CD14-positive monocyte (primary cell): Measurements from ENCODE around the gene RGS7. TPM values are rescaled to one million over a fixed set of nuclear protein-coding genes. Genes with fewer than 3 reads are reported as not detected.

Source experiments
- DNase-seq, 3 donors: peaks; one replicate each; pipeline ENCODE4 v3.0.0-alpha.2; 2011 to 2022
- H2AFZ ChIP-seq: 2 replicates; pipeline ENCODE4 v1.6.0; 2012; ENCODE audit warnings: mild to moderate bottlenecking, low read depth, low read length, inconsistent platforms; ENCODE audit not compliant: insufficient read depth, poor library complexity, severe bottlenecking
- H3K27ac ChIP-seq, 2 donors: 1 replicate in 1 of 2; 2 replicates in 1 of 2; pipeline ENCODE4 v1.5.1; 2012 to 2013; ENCODE audit warnings: low read length in 2 of 2, control low read depth in 1 of 2, inconsistent platforms in 1 of 2, low read depth in 1 of 2, mild to moderate bottlenecking in 1 of 2
- H3K27me3 ChIP-seq, 2 donors: one replicate each; pipeline versions ENCODE4 v1.6.0 to v1.6.1; 2011 to 2013; ENCODE audit warnings: low read length in 2 of 2; ENCODE audit not compliant: control insufficient read depth in 2 of 2, insufficient read depth in 2 of 2
- H3K36me3 ChIP-seq, 2 donors: replicated peaks in 1 of 2; 1 replicate in 1 of 2; 2 replicates in 1 of 2; pipeline versions ENCODE4 v1.5.1 to v1.6.1; 2012 to 2013; ENCODE audit warnings: low read length in 2 of 2, control low read depth in 1 of 2, inconsistent platforms in 1 of 2, mild to moderate bottlenecking in 1 of 2; ENCODE audit not compliant: insufficient read depth in 2 of 2, control insufficient read depth in 1 of 2
- H3K4me1 ChIP-seq, 2 donors: 1 replicate in 1 of 2; 2 replicates in 1 of 2; pipeline versions ENCODE4 v1.5.1 to v1.6.1; 2012 to 2013; ENCODE audit warnings: low read length in 2 of 2, control low read depth in 1 of 2, inconsistent platforms in 1 of 2, mild to moderate bottlenecking in 1 of 2, moderate library complexity in 1 of 2; ENCODE audit not compliant: insufficient read depth in 2 of 2, control insufficient read depth in 1 of 2
- H3K4me2 ChIP-seq: replicated peaks from 2 replicates; pipeline ENCODE3; 2012; ENCODE audit warnings: low read length, moderate library complexity, mild to moderate bottlenecking; ENCODE audit not compliant: poor library complexity, severe bottlenecking; ENCODE audit errors: extremely low read depth
- H3K4me3 ChIP-seq, 3 experiments: fragments of 200-600 bp in 1 of 3; sonication (generic) in 1 of 3; replicated peaks in 1 of 3; 1 replicate in 2 of 3; 2 replicates in 1 of 3; pipeline ENCODE4 v1.5.1; 2011 to 2013; ENCODE audit warnings: low read length in 3 of 3, mild to moderate bottlenecking in 3 of 3, control low read depth in 2 of 3, low read depth in 2 of 3, inconsistent platforms in 1 of 3, moderate library complexity in 1 of 3
- H3K79me2 ChIP-seq: 2 replicates; pipeline ENCODE4 v1.6.0; 2012; ENCODE audit warnings: mild to moderate bottlenecking, control low read depth, inconsistent platforms, low read length, moderate library complexity; ENCODE audit not compliant: insufficient read depth
- H3K9ac ChIP-seq: 2 replicates; pipeline ENCODE4 v1.6.0; 2017; ENCODE audit warnings: low read length, mild to moderate bottlenecking; ENCODE audit not compliant: insufficient read depth, poor library complexity, severe bottlenecking
- H3K9me3 ChIP-seq, 2 donors: replicated peaks in 1 of 2; 1 replicate in 1 of 2; 2 replicates in 1 of 2; pipeline versions ENCODE4 v1.5.1 to v1.6.1; 2012 to 2013; ENCODE audit warnings: low read length in 2 of 2, control low read depth in 1 of 2; ENCODE audit not compliant: control insufficient read depth in 1 of 2, insufficient read depth in 1 of 2
- H4K20me1 ChIP-seq: 2 replicates; pipeline ENCODE4 v1.6.0; 2012; ENCODE audit warnings: mild to moderate bottlenecking, low read length, control low read depth, moderate library complexity; ENCODE audit not compliant: insufficient read depth
- H3K27ac Mint-ChIP-seq, 7 donors: one replicate each; pipeline ENCODE4 v1.8.0; 2020; ENCODE audit warnings: mild to moderate bottlenecking in 7 of 7, mixed read lengths in 7 of 7, moderate library complexity in 6 of 7, inconsistent platforms in 2 of 7
- H3K27me3 Mint-ChIP-seq, 3 donors: one replicate each; pipeline ENCODE4 v1.8.0; 2021 to 2022; ENCODE audit warnings: low read depth in 3 of 3, mild to moderate bottlenecking in 3 of 3, mixed read lengths in 3 of 3, moderate library complexity in 3 of 3, inconsistent platforms in 1 of 3
- H3K36me3 Mint-ChIP-seq, 2 donors: one replicate each; pipeline ENCODE4 v1.8.0; 2020; ENCODE audit warnings: mixed read lengths in 2 of 2, inconsistent platforms in 1 of 2, mild to moderate bottlenecking in 1 of 2
- H3K4me1 Mint-ChIP-seq: one replicate; pipeline ENCODE4 v1.8.0; 2020; ENCODE audit warnings: mild to moderate bottlenecking, mixed read lengths
- H3K4me3 Mint-ChIP-seq, 2 donors: one replicate each; pipeline ENCODE4 v1.8.0; 2020; ENCODE audit warnings: mild to moderate bottlenecking in 2 of 2, mixed read lengths in 2 of 2, moderate library complexity in 1 of 2
- H3K9me3 Mint-ChIP-seq, 7 donors: one replicate each; pipeline ENCODE4 v1.8.0; 2020 to 2022; ENCODE audit warnings: mixed read lengths in 7 of 7, mild to moderate bottlenecking in 6 of 7, moderate library complexity in 6 of 7, inconsistent platforms in 2 of 7
- CTCF ChIP-seq: fragments of 200-600 bp; IDR thresholded peaks from one replicate; pipeline ENCODE4 v1.8.0; 2022; ENCODE audit warnings: antibody characterized with exemption, mild to moderate bottlenecking
- WGBS: methylation state at CpG from one replicate; pipeline ENCODE4 v1.1.5; 2013; ENCODE audit warnings: missing lambda C conversion rate; ENCODE audit not compliant: insufficient coverage; 5-methylcytosine and 5-hydroxymethylcytosine counted together
- intact Hi-C, 2 donors: fragments of 100-400 bp; cut with micrococcal nuclease; formaldehyde crosslinking; loops; one replicate each; pipeline versions ENCODE4 v1.15.0 to v1.15.1; 2023
- polyA plus RNA-seq, 3 donors: library from polyadenylated mRNA; depleted of rRNA in 1 of 3; unstranded in 2 of 3; stranded (reverse) in 1 of 3; fragments of 300-500 nt in 2 of 3; fragments of >200 nt in 1 of 3; fragmentation: Illumina TruSeq in 2 of 3; gene quantifications; 1 replicate in 2 of 3; 2 replicates in 1 of 3; pipeline ENCODE4 v1.2.3, GENCODE V29; 2012 to 2021

Gene RGS7
- polyA plus RNA-seq, 3 donors: not detected

GRCh38 chr1:241308471-241308870, 48.5 kb downstream of the RGS7 start:
- peaks cover 13 to 21% of the 10 kb centered on the region in 2 donors for H3K9me3 ChIP-seq
- H3K4me1 ChIP-seq: no peaks in the 10 kb centered on the region
- TF ChIP-seq CTCF: no peak
- H3K27me3 Mint-ChIP-seq: no peaks in the 10 kb centered on the region
- no peak overlapping the region for H3K4me3 Mint-ChIP-seq
- H3K27ac Mint-ChIP-seq: no peak overlapping the region
- no peaks in the 10 kb centered on the region for H3K27me3 ChIP-seq
- no peaks in the 10 kb centered on the region for H3K36me3 Mint-ChIP-seq
- no peak overlapping the region for H3K4me2 ChIP-seq
- H3K9ac ChIP-seq: no peak overlapping the region
- H2AFZ ChIP-seq: no peak overlapping the region
- peaks cover 0 to 15% (median 4%) of the 10 kb centered on the region in 7 donors for H3K9me3 Mint-ChIP-seq
- 92% methylated on average over 3 of the region's 3 CpGs for whole genome bisulfite sequencing
- DNase-seq: no peak
- H3K4me3 ChIP-seq: no peak overlapping the region
- no peaks in the 10 kb centered on the region for H4K20me1 ChIP-seq
- no peaks in the 10 kb centered on the region for H3K4me1 Mint-ChIP-seq
- no peak overlapping the region for H3K27ac ChIP-seq
- H3K79me2 ChIP-seq: no peaks in the 10 kb centered on the region
- intact Hi-C loops: no loop called here
- H3K36me3 ChIP-seq: no peaks in the 10 kb centered on the region

- no peaks in the 10 kb centered on the region for H3K36me3 ChIP-seq
- H3K27me3 ChIP-seq: no peaks in the 10 kb centered on the region
- no peaks in the 10 kb centered on the region for H3K4me1 ChIP-seq
- no peak overlapping the region for H3K4me2 ChIP-seq
- no peaks in the 10 kb centered on the region for H3K27me3 Mint-ChIP-seq
- no peaks in the 10 kb centered on the region for H3K4me1 Mint-ChIP-seq
- no peak overlapping the region for H3K27ac Mint-ChIP-seq
- TF ChIP-seq CTCF: no peak
- H3K27ac ChIP-seq: no peak overlapping the region
- peaks cover 16 to 23% of the 10 kb centered on the region in 2 donors for H3K9me3 ChIP-seq
- no peak overlapping the region for H2AFZ ChIP-seq
- H3K4me3 ChIP-seq: no peak overlapping the region
- WGBS: 100% methylated on average over 1 of the region's 3 CpGs
- intact Hi-C loops: no loop called here
- peaks cover 2 to 15% (median 6%) of the 10 kb centered on the region in 7 donors for H3K9me3 Mint-ChIP-seq
- no peaks in the 10 kb centered on the region for H3K36me3 Mint-ChIP-seq
- H3K79me2 ChIP-seq: no peaks in the 10 kb centered on the region
- DNase-seq: no peak
- H4K20me1 ChIP-seq: no peaks in the 10 kb centered on the region
- no peak overlapping the region for H3K4me3 Mint-ChIP-seq
- H3K9ac ChIP-seq: no peak overlapping the region
Observed at GRCh38 chr1:241308011-241308410, 49.0 kb downstream of the RGS7 start.
